ENCODE results near the gene TFIP11.

The TFIP11 gene

DNA sequence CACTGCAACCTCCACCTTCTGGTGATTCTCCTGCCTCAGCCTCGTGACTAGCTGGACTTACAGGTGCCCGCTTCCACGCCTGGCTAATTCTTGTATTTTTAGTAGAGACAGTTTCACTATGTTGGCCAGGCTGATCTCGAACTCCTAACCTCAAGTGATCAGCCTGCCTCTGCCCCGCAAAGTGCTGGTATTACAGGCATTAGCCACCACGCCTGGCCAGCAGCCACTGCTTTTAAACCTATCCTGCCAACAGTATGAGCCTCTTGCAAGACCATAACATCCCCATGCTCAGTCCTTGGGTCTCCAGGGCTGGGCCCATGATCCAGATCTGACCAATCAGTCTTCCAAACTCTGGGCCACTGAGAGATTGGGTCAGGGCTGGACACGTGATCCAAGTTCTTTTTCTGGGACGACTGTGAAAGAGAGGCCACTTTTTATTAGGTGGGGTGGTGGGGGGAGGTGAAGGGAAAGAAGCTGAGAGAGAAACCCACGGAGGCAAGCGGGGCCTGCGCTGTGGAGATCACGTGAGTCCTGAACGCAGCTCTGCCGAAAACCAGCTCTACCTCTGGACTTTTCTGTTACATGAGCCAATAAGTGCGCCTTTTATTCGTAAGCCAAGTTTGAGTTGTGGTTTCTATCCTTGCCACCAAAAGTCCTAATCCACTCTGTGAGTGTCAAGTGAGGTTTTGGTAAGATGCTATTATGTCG lies 65.3 kb downstream of the TFIP11 start:
- DNase-seq: no peak

DNA sequence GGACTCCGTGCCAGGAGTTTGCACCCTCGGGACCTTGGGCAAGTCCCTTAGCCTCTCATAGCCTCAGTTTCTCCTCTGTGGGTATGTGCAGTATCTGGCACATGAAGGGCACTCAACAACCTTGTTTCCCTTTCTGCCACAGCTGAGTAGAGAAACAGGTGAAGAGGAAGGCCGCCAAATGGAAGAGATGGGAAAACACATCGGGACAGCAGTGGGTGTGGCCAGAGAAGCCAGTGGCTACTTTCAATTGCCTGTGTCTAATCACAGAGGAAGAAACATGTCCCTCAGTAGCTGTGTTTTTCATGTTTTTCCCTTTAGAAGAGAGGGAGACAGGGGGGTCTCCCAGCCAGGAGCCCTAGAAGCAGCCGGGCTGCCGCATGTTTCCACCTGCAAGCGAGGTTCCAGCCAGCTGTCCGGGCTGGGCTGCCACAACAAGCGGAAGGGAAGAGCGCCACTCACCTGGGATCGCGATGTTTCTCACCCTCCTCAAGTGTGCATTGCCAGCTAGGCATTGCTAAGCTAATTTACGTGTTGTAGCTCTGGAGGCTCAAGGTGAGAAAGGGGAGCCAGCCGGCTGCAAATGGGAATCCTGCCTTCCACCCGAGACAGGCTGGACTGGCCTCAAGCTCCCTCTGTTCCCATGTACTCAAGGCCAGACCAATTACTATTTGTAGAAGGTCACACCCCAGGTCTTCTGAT lies 66.5 kb downstream of the TFIP11 start:
- DNase-seq: no peak

GRCh38 chr22:26444777-26445176 lies 67.5 kb downstream of the TFIP11 start:
- DNase-seq: no peak

GRCh38 chr22:26443901-26444690 lies 68.2 kb downstream of the TFIP11 start:
- no peak for DNase-seq

DNA sequence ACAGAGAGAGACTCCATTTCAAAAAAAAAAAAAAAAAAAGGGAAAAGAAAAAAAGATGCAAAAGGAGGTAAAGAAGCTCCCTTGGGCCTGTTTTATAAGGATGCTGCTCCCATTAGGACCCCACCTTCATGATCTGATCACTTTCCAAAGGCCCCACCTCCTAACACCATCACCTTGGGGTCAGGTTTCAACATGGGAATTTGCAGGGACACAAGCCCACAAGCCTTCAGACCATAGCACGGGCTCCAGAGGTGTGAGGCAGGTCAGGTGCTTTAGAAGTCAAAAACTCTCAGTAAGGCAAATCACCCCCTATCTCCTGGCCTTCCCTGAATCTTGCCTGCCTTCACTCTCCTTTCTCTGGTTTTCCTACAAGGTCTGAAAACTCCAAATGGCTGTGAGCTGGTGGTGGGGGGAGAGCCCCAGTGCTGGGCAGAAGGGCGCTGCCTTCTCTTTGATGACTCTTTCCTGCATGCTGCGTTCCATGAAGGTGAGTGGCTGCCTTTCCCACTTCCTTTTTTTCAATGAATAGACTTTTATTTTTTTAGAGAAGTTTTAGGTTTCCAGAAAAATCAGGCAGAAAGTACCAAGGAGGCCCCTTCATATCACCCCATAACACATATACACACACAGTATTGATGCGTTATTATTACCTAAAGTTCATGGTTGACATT lies 70.1 kb downstream of the TFIP11 start:
- DNase-seq: no peak
